ENCODE data around the gene EDC4. TPM values are rescaled to one million over a fixed set of nuclear protein-coding genes. Genes with fewer than 3 reads are reported as not detected.
A peak's percentile ranks its signal among the peaks of the same experiment; 100 is the strongest.

Gene EDC4
- total and polyA plus RNA-seq, 12 donors, result 34.0 to 115 (median 58.7) TPM

DNA sequence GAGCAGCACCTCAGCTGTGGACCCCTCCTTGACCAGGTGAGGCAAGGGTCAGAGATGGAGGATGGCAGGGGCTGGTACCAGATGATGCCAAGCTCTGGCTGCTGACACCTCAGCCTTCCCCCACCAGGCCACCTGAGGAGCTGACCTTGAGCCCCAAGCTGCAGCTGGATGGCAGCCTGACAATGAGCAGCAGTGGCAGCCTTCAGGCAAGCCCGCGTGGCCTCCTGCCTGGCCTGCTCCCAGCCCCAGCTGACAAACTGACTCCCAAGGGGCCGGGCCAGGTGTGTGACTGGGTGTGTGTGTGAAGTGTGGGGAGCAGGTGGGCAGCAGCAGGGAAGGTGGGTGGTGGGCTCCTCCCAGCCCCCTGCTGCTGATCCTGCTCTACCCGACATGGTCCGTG lies 7.1 kb downstream of the EDC4 start:
- WGBS, 4 donors, result 56 to 69% (median 64%) methylated on average over 1 to 5 of the region's 5 CpGs

DNA sequence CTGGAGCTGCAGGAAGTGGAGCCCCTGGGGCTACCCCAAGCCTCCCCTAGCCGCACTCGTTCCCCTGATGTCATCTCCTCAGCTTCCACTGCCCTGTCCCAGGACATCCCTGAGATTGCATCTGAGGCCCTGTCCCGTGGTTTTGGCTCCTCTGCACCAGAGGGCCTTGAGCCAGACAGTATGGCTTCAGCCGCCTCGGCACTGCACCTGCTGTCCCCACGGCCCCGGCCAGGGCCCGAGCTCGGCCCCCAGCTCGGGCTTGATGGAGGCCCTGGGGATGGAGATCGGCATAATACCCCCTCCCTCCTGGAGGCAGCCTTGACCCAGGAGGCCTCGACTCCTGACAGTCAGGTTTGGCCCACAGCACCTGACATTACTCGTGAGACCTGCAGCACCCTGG lies 7.7 kb downstream of the EDC4 start:
- Histone ChIP-seq H3K4me1 (replicated peaks in 1 of 2) (peaks cover 11 to 32% of the 10 kb centered on the region in 2 donors), H3K27me3 (no peaks in the 10 kb centered on the region), H3K36me3 (replicated peaks in 1 of 2) (peaks cover 0 to 86% of the 10 kb centered on the region in 2 donors), H3K27ac (peak overlapping the region in 3 of 5 donors; percentile 19 to 98 (median 87)), H3K4me3 (no peak overlapping the region), H3K9me3 (replicated peaks in 1 of 3) (no peaks in the 10 kb centered on the region)
- DNase-seq, result no peak
- WGBS, 4 donors, result 64 to 84% (median 75%) methylated on average over 6 to 13 of the region's 13 CpGs
- intact Hi-C loops (cut with DNase I), result loop anchor here (5.0 kb wide), 1 partner anchor 47 kb away; no protein-coding TSS in a partner anchor
- TF ChIP-seq CTCF (IDR thresholded peaks at IDR 0.05) (no peak), POLR2A (IDR thresholded peaks at IDR 0.05) (no peak)

More for the DNA sequence above, 7.1 kb downstream of the EDC4 start:
- Histone ChIP-seq H3K4me1 (replicated peaks in 1 of 2) (peaks cover 11 to 34% of the 10 kb centered on the region in 2 donors), H3K27me3 (no peaks in the 10 kb centered on the region), H3K9me3 (replicated peaks in 1 of 3) (no peaks in the 10 kb centered on the region), H3K4me3 (no peak overlapping the region), H3K36me3 (replicated peaks in 1 of 2) (peaks cover 0 to 83% of the 10 kb centered on the region in 2 donors), H3K27ac (peak overlapping the region in 2 of 5 donors; percentile 87 to 98)
- intact Hi-C loops (cut with DNase I), result loop anchor here (5.0 kb wide), 1 partner anchor 47 kb away; no protein-coding TSS in a partner anchor
- TF ChIP-seq POLR2A (IDR thresholded peaks at IDR 0.05) (no peak), CTCF (IDR thresholded peaks at IDR 0.05) (no peak)
- DNase-seq, result peak in 3 of 7 donors; percentile 40 to 58 (median 49)

DNA sequence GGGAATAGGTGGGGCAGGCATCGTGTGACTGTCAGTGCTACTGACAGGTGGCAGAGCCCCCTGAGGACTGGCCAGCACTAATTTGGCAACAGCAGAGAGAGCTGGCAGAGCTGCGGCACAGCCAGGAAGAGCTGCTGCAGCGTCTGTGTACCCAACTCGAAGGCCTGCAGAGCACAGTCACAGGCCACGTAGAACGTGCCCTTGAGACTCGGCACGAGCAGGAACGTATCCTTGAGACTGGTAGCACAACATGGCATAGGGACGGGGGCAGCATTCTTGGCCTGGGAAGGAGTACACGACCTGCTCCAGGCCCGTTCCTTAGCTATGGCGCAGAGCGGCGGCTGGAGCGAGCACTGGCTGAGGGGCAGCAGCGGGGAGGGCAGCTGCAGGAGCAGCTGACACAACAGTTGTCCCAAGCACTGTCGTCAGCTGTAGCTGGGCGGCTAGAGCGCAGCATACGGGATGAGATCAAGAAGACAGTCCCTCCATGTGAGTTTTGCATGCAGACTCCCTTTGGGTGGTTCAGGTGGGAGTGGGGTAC lies 8.8 kb downstream of the EDC4 start:
- TF ChIP-seq CTCF (IDR thresholded peaks at IDR 0.05) (no peak), POLR2A (IDR thresholded peaks at IDR 0.05) (peak in 1 of 2 donors; percentile 67)
- Histone ChIP-seq H3K27ac (peak overlapping the region; percentile 58 to 98 (median 86)), H3K4me3 (no peak overlapping the region), H3K9me3 (replicated peaks in 1 of 3) (no peaks in the 10 kb centered on the region), H3K27me3 (no peaks in the 10 kb centered on the region), H3K36me3 (replicated peaks in 1 of 2) (peaks cover 0 to 81% of the 10 kb centered on the region in 2 donors), H3K4me1 (replicated peaks in 1 of 2) (peaks cover 11 to 32% of the 10 kb centered on the region in 2 donors)
- DNase-seq, result peak; percentile 75 to 93 (median 88)
- intact Hi-C loops (cut with DNase I), result loop anchor here (5.0 kb wide), 1 partner anchor 46 kb away; no protein-coding TSS in a partner anchor
- WGBS, 4 donors, result 50 to 91% (median 55%) methylated on average over 16 to 21 of the region's 21 CpGs

DNA sequence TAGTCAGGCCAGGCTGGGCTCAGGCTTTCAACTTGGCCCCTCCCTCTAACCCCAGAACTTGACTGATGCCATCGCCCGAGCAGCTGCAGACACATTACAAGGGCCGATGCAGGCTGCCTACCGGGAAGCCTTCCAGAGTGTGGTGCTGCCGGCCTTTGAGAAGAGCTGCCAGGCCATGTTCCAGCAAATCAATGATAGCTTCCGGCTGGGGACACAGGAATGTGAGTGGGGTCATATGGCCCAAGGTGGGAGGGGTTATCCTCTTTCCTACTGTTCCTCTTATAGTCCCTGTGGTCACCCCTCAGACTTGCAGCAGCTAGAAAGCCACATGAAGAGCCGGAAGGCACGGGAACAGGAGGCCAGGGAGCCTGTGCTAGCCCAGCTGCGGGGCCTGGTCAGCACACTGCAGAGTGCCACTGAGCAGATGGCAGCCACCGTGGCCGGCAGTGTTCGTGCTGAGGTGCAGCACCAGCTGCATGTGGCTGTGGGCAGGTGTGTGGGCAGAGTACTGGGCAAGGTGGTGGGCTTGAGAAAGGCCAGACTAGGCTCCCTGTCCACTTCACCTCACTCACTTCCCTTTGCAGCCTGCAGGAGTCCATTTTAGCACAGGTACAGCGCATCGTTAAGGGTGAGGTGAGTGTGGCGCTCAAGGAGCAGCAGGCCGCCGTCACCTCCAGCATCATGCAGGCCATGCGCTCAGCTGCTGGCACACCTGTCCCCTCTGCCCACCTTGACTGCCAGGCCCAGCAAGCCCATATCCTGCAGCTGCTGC lies 9.7 kb downstream of the EDC4 start:
- peak overlapping the region in 4 of 5 donors; percentile 58 to 98 (median 86) for H3K27ac ChIP-seq
- peaks cover 0 to 72% of the 10 kb centered on the region in 2 donors for H3K36me3 ChIP-seq (replicated peaks in 1 of 2)
- no peaks in the 10 kb centered on the region for H3K27me3 ChIP-seq
- TF ChIP-seq CTCF (IDR thresholded peaks at IDR 0.05), result peak in 2 of 6 experiments; percentile 2 to 13
- TF ChIP-seq POLR2A (IDR thresholded peaks at IDR 0.05), result peak in 1 of 2 donors; percentile 14
- H3K4me3 ChIP-seq, result no peak overlapping the region
- peaks cover 11 to 32% of the 10 kb centered on the region in 2 donors for H3K4me1 ChIP-seq (replicated peaks in 1 of 2)
- WGBS, 4 donors, result 54 to 73% (median 68%) methylated on average over 10 to 18 of the region's 18 CpGs
- intact Hi-C loops (cut with DNase I), result loop anchor here (5.0 kb wide), 1 partner anchor 45 kb away; no protein-coding TSS in a partner anchor
- H3K9me3 ChIP-seq (replicated peaks in 1 of 3), result no peaks in the 10 kb centered on the region
- peak; percentile 47 to 84 (median 68) for DNase-seq

Measured in adrenal gland (tissue), 12 donors.